ENCODE data around the gene ATP2B2.

- TF ChIP-seq CTCF (IDR thresholded peaks at IDR 0.05) (no peak), POLR2A (IDR thresholded peaks at IDR 0.05) (no peak), POLR2AphosphoS5 (IDR thresholded peaks at IDR 0.05) (no peak), EP300 (IDR thresholded peaks at IDR 0.05; ENCODE audit: low read depth) (no peak)
Observed at GRCh38 chr3:10530241-10530640, 24.9 kb upstream of the ATP2B2 start.

All from transverse colon (tissue), 4 donors.